Left ventricle myocardium inferior (tissue), 1 donor: Measurements from ENCODE around the gene BIK. TPM values are rescaled to one million over a fixed set of nuclear protein-coding genes. Genes with fewer than 3 reads are reported as not detected.

ENCODE experiments used
- DNase-seq: peaks from one replicate; pipeline ENCODE4 v3.0.0-alpha.2; 2020
- H3K27ac ChIP-seq: fragments of 200-600 bp; replicated peaks from 2 replicates; pipeline ENCODE4 v1.8.0; 2021
- H3K27me3 ChIP-seq: fragments of 200-600 bp; 2 replicates; pipeline ENCODE4 v1.8.0; 2021; ENCODE audit warnings: low read depth
- H3K36me3 ChIP-seq: fragments of 200-600 bp; 2 replicates; pipeline ENCODE4 v1.8.0; 2021
- H3K4me1 ChIP-seq: fragments of 200-600 bp; 2 replicates; pipeline ENCODE4 v1.8.0; 2021
- H3K4me3 ChIP-seq: fragments of 200-600 bp; 2 replicates; pipeline ENCODE4 v1.8.0; 2021; ENCODE audit warnings: mild to moderate bottlenecking, moderate library complexity
- H3K9me3 ChIP-seq: fragments of 200-600 bp; replicated peaks from 2 replicates; pipeline ENCODE4 v1.8.0; 2021
- CTCF ChIP-seq: fragments of 200-600 bp; IDR thresholded peaks from 2 replicates; pipeline ENCODE4 v1.8.0; 2021; ENCODE audit warnings: antibody characterized with exemption, mild to moderate bottlenecking, borderline replicate concordance
- intact Hi-C: fragments of 100-400 bp; cut with micrococcal nuclease; formaldehyde crosslinking; loops from one replicate; pipeline ENCODE4 v1.11.0; 2022
- total RNA-seq: library from RNA; stranded (reverse); fragmentation: NEBNext Ultra II Directional; extraction: Animal tissue kit (Norgen Biotek cat#: 25700); gene quantifications from one replicate; pipeline ENCODE4 v1.2.1, GENCODE V29; 2021
- donor health status: DM: no; HTN: yes; CAD: no; lungs with severe emphysema.

The BIK gene
- total RNA-seq, 1 donor from 2014 or later: 0.41 TPM

GRCh38 chr22:43088984-43089717 is 21.4 kb upstream of the BIK start, which contains the start of gene TTLL1:
TTLL1 (minus strand) TSS chr22:43089391; CDS start chr22:43075586, 13,805 bp downstream.
- H3K9me3 ChIP-seq: no peaks in the 10 kb centered on the region
- no peaks in the 10 kb centered on the region for H3K36me3 ChIP-seq
- H3K27ac ChIP-seq: peak within 1 kb of the TSS; percentile 82
- TF ChIP-seq CTCF: peak; percentile 27
- peaks cover 41% of the 10 kb centered on the region for H3K4me1 ChIP-seq
- no peaks in the 10 kb centered on the region for H3K27me3 ChIP-seq
- intact Hi-C loops: no loop called here
- H3K4me3 ChIP-seq: peak within 1 kb of the TSS; percentile 76
- peak; percentile 91 for DNase-seq

GRCh38 chr22:43090130-43090789 is 20.3 kb upstream of the BIK start:
- intact Hi-C loops: no loop called here
- peak overlapping the region; percentile 82 for H3K27ac ChIP-seq

GRCh38 chr22:43092085-43092484 is 18.5 kb upstream of the BIK start:
- DNase-seq: no peak
- H3K4me3 ChIP-seq: no peak overlapping the region
- TF ChIP-seq CTCF: no peak
- peaks cover 38% of the 10 kb centered on the region for H3K4me1 ChIP-seq
- H3K36me3 ChIP-seq: no peaks in the 10 kb centered on the region
- no peaks in the 10 kb centered on the region for H3K27me3 ChIP-seq
- intact Hi-C loops: no loop called here
- peaks cover 9% of the 10 kb centered on the region for H3K9me3 ChIP-seq
- H3K27ac ChIP-seq: no peak overlapping the region

More at GRCh38 chr22:43090130-43090789, 20.3 kb upstream of the BIK start:
- peaks cover 50% of the 10 kb centered on the region for H3K4me1 ChIP-seq
- no peaks in the 10 kb centered on the region for H3K27me3 ChIP-seq
- peak; percentile 34 for DNase-seq
- no peak overlapping the region for H3K4me3 ChIP-seq
- no peaks in the 10 kb centered on the region for H3K9me3 ChIP-seq
- TF ChIP-seq CTCF: peak; percentile 50
- no peaks in the 10 kb centered on the region for H3K36me3 ChIP-seq

- H3K27ac ChIP-seq: peak overlapping the region; percentile 57
- TF ChIP-seq CTCF: peak; percentile 26
- intact Hi-C loops: no loop called here
Measured at GRCh38 chr22:43094085-43094484, 16.5 kb upstream of the BIK start.

GRCh38 chr22:43094551-43094950 is 16.0 kb upstream of the BIK start:
- H3K4me3 ChIP-seq: no peak overlapping the region
- TF ChIP-seq CTCF: no peak
- intact Hi-C loops: no loop called here
- H3K4me1 ChIP-seq: peaks cover 41% of the 10 kb centered on the region
- no peak for DNase-seq
- H3K27ac ChIP-seq: peak overlapping the region; percentile 65
- H3K27me3 ChIP-seq: no peaks in the 10 kb centered on the region
- H3K9me3 ChIP-seq: peaks cover 12% of the 10 kb centered on the region
- H3K36me3 ChIP-seq: no peaks in the 10 kb centered on the region

More at GRCh38 chr22:43094085-43094484, 16.5 kb upstream of the BIK start:
- DNase-seq: peak; percentile 70
- Histone ChIP-seq H3K4me3 (no peak overlapping the region), H3K36me3 (no peaks in the 10 kb centered on the region), H3K4me1 (peaks cover 40% of the 10 kb centered on the region), H3K27me3 (no peaks in the 10 kb centered on the region), H3K9me3 (peaks cover 12% of the 10 kb centered on the region)
